ENCODE results near the gene GFRA1. TPM values are rescaled to one million over a fixed set of nuclear protein-coding genes. Genes with fewer than 3 reads are reported as not detected.

Gene GFRA1
- total and polyA plus RNA-seq, 2 donors (not counting 3 experiments of a cell fraction or from before 2014, with no cell fraction given): 0.22 to 0.88 TPM

GRCh38 chr10:116296291-116296721 is 23.3 kb upstream of the GFRA1 start:
- no peaks in the 10 kb centered on the region for H3K79me2 ChIP-seq (ENCODE audit: control insufficient read depth, insufficient read depth, low read length)
- intact Hi-C loops (cut with micrococcal nuclease) (no loop called here), dilution Hi-C loops (cut with MboI; ENCODE audit: extremely low pct_ligation_motif_present, low sequenced_read_pairs) (no loop called here)
- no peak overlapping the region for H3K4me2 ChIP-seq (ENCODE audit: insufficient read depth, low read length)
- no peak for TF ChIP-seq EZH2 (IDR thresholded peaks at IDR 0.05; ENCODE audit: borderline replicate concordance, low read depth, low read length, severe bottlenecking)
- TF ChIP-seq JUN (IDR thresholded peaks at IDR 0.05; ENCODE audit: borderline replicate concordance, insufficient read depth, insufficient read length, low read depth): no peak
- TF ChIP-seq MAX (IDR thresholded peaks at IDR 0.05; ENCODE audit: insufficient read depth, insufficient read length): no peak
- no peak for TF ChIP-seq MYC (IDR thresholded peaks at IDR 0.05; ENCODE audit: low read depth, low read length)
- no peak for TF ChIP-seq CTCF (IDR thresholded peaks at IDR 0.05; ENCODE audit: extremely low read depth in 1 of 2, insufficient read depth in 1 of 2, low read depth in 1 of 2, low read length in 2 of 2)
- TF ChIP-seq FOS (IDR thresholded peaks at IDR 0.05; ENCODE audit: borderline replicate concordance, insufficient read depth, low read length): no peak
- no peak for TF ChIP-seq POLR2A (IDR thresholded peaks at IDR 0.05; ENCODE audit: low read depth, low read length)
- TF ChIP-seq POLR2AphosphoS5 (IDR thresholded peaks at IDR 0.05; ENCODE audit: insufficient read depth, low read depth, low read length): no peak
- no peak for TF ChIP-seq GATA2 (IDR thresholded peaks at IDR 0.05; ENCODE audit: insufficient read depth, insufficient read length, low read depth, low read length)
- no peaks in the 10 kb centered on the region for H3K9me1 ChIP-seq (replicated peaks; ENCODE audit: control insufficient read depth, extremely low read depth, insufficient read depth, low read length)
- H2AFZ ChIP-seq (ENCODE audit: low read depth, low read length): no peak overlapping the region
- CTCF ChIA-PET: no interaction called here
- DNase-seq (ENCODE audit: low read depth, low spot score): no peak
- no peaks in the 10 kb centered on the region for H3K9me3 ChIP-seq (replicated peaks; ENCODE audit: control insufficient read depth, insufficient read depth, low read length)
- no TSS peak for BruUV-seq (replicated peaks)
- no peaks in the 10 kb centered on the region for H3K36me3 ChIP-seq (ENCODE audit: control insufficient read depth in 2 of 2, extremely low read depth in 1 of 2, insufficient read depth in 2 of 2, low read length in 2 of 2)
- H3K9ac ChIP-seq (replicated peaks; ENCODE audit: extremely low read depth, insufficient read depth, low read length): no peak overlapping the region
- POLR2A ChIA-PET: no interaction called here
- H3K27me3 ChIP-seq (ENCODE audit: control insufficient read depth in 2 of 2, insufficient read depth in 2 of 2, low read length in 2 of 2): no peaks in the 10 kb centered on the region
- H3K4me3 ChIP-seq (replicated peaks in 1 of 3; ENCODE audit: insufficient read depth in 1 of 3, low read depth in 1 of 3, low read length in 3 of 3): no peak overlapping the region
- no peaks in the 10 kb centered on the region for H3K4me1 ChIP-seq (ENCODE audit: control insufficient read depth, extremely low read depth, insufficient read depth, low read length)
- no peak overlapping the region for H3K27ac ChIP-seq (ENCODE audit: insufficient read depth, low read depth, low read length)
- H4K20me1 ChIP-seq (replicated peaks; ENCODE audit: control insufficient read depth, extremely low read depth, insufficient read depth, low read length): no peaks in the 10 kb centered on the region
- FAIRE-seq: no peak
